Kidney epithelial cell (primary cell): ENCODE results near the gene STX19. TPM values are rescaled to one million over a fixed set of nuclear protein-coding genes. Genes with fewer than 3 reads are reported as not detected.
A peak's percentile ranks its signal among the peaks of the same experiment; 100 is the strongest.
"Not testable (repeated sequence)": the region's sequence is repeated elsewhere in the genome, so short reads cannot be mapped to it uniquely, and the experiment has no call there.

Experiments
- DNase-seq: peaks from one replicate; pipeline ENCODE4 v3.0.0-alpha.2; 2010; ENCODE audit warnings: low read depth
- H3K27me3 ChIP-seq: 2 replicates; pipeline ENCODE4 v1.6.0; 2011; ENCODE audit warnings: low read length; ENCODE audit not compliant: control insufficient read depth, insufficient read depth
- H3K36me3 ChIP-seq: 2 replicates; pipeline ENCODE4 v1.5.1; 2011; ENCODE audit warnings: low read length; ENCODE audit not compliant: control insufficient read depth, insufficient read depth
- H3K4me3 ChIP-seq: 2 replicates; pipeline ENCODE4 v1.5.1; 2011; ENCODE audit warnings: low read depth, mild to moderate bottlenecking, control low read depth, low read length
- CTCF ChIP-seq: IDR thresholded peaks from 2 replicates; pipeline ENCODE4 v1.5.1; 2011; ENCODE audit warnings: mild to moderate bottlenecking, moderate library complexity, low read length, control low read depth, inconsistent platforms; ENCODE audit not compliant: insufficient read depth, poor library complexity, severe bottlenecking
- total RNA-seq: library from RNA; depleted of rRNA; stranded (reverse); fragments of >200 nt; gene quantifications from 2 replicates; pipeline ENCODE4 v1.2.3, GENCODE V29; 2015

The STX19 gene
- total RNA-seq, 1 donor from 2014 or later, result not detected

- DNase-seq, result no peak
- TF ChIP-seq CTCF, result no peak
- Histone ChIP-seq H3K27me3 (no peaks in the 10 kb centered on the region), H3K36me3 (no peaks in the 10 kb centered on the region), H3K4me3 (no peak overlapping the region)
These were observed 18.1 kb upstream of the STX19 start for GRCh38 chr3:94046533-94046932.

- DNase-seq, H3K36me3 ChIP-seq, H3K4me3 ChIP-seq, H3K27me3 ChIP-seq: not testable (repeated sequence)
These were observed 15.9 kb upstream of the STX19 start for GRCh38 chr3:94044100-94044936.

GRCh38 chr3:94043285-94043684, 14.9 kb upstream of the STX19 start:
- no peaks in the 10 kb centered on the region for H3K27me3 ChIP-seq
- DNase-seq, result no peak
- no peak overlapping the region for H3K4me3 ChIP-seq
- no peak for TF ChIP-seq CTCF
- no peaks in the 10 kb centered on the region for H3K36me3 ChIP-seq

- no peak for DNase-seq
- H3K27me3 ChIP-seq, result no peaks in the 10 kb centered on the region
- H3K36me3 ChIP-seq, result no peaks in the 10 kb centered on the region
- peak; percentile 50 for TF ChIP-seq CTCF
- H3K4me3 ChIP-seq, result no peak overlapping the region
These were observed 8.6 kb upstream of the STX19 start for GRCh38 chr3:94036909-94037507.

- H3K36me3 ChIP-seq, result no peaks in the 10 kb centered on the region
- no peaks in the 10 kb centered on the region for H3K27me3 ChIP-seq
- TF ChIP-seq CTCF, result no peak
- no peak overlapping the region for H3K4me3 ChIP-seq
- no peak for DNase-seq
These were observed 1.8 kb downstream of the STX19 start for GRCh38 chr3:94026623-94027022.

- Histone ChIP-seq H3K27me3 (no peaks in the 10 kb centered on the region), H3K4me3 (no peak overlapping the region), H3K36me3 (no peaks in the 10 kb centered on the region)
- DNase-seq, result no peak
- TF ChIP-seq CTCF, result no peak
These were observed 4.0 kb downstream of the STX19 start for GRCh38 chr3:94024385-94024784.
